GM20431 (cell line): ENCODE data around the gene TMEM256.
"Not testable (repeated sequence)": the region's sequence is repeated elsewhere in the genome, so short reads cannot be mapped to it uniquely, and the experiment has no call there.

Experiments
- in situ Hi-C: fragments of 300-500 bp; cut with MseI, MboI; formaldehyde crosslinking; loops from one replicate; pipeline ENCODE4 v1.15.0; 2020; ENCODE audit warnings: low sequenced_read_pairs; ENCODE audit not compliant: unreplicated experiment

The TMEM256 gene

GRCh38 chr17:7389924-7390910 is 13.7 kb downstream of the TMEM256 start:
- in situ Hi-C loops: no loop called here

GRCh38 chr17:7388856-7389255 is 15.0 kb downstream of the TMEM256 start:
- in situ Hi-C loops: no loop called here

- in situ Hi-C loops: no loop called here
Measured at GRCh38 chr17:7384489-7385081, 19.3 kb downstream of the TMEM256 start.

GRCh38 chr17:7383742-7384488 is 20.0 kb downstream of the TMEM256 start:
- in situ Hi-C loops: no loop called here

- in situ Hi-C loops: no loop called here
Measured at GRCh38 chr17:7383371-7383741, 20.5 kb downstream of the TMEM256 start.

GRCh38 chr17:7382901-7383300 is 21.0 kb downstream of the TMEM256 start:
- in situ Hi-C loops: no loop called here

- in situ Hi-C loops: no loop called here
Measured at GRCh38 chr17:7380855-7381683, 22.8 kb downstream of the TMEM256 start, which contains the start of gene TNK1. TNK1 (plus strand) TSS chr17:7381089; CDS start chr17:7382927, 1,838 bp downstream.

- in situ Hi-C loops: no loop called here
Measured at GRCh38 chr17:7380321-7380720, 23.6 kb downstream of the TMEM256 start.

- in situ Hi-C loops: no loop called here
Measured at GRCh38 chr17:7379134-7379533, 24.8 kb downstream of the TMEM256 start.

GRCh38 chr17:7374353-7374752 is 29.5 kb downstream of the TMEM256 start:
- in situ Hi-C loops: no loop called here

- in situ Hi-C loops: no loop called here
Measured at GRCh38 chr17:7370853-7371252, 33.0 kb downstream of the TMEM256 start.

GRCh38 chr17:7369825-7370224 is 34.1 kb downstream of the TMEM256 start:
- in situ Hi-C loops: no loop called here

- in situ Hi-C loops: not testable (repeated sequence)
Measured at GRCh38 chr17:7368599-7368994, 35.3 kb downstream of the TMEM256 start.

- in situ Hi-C loops: no loop called here
Measured at GRCh38 chr17:7367918-7368598, 35.8 kb downstream of the TMEM256 start.

GRCh38 chr17:7367083-7367482 is 36.8 kb downstream of the TMEM256 start:
- in situ Hi-C loops: no loop called here

GRCh38 chr17:7365963-7366362 is 37.9 kb downstream of the TMEM256 start:
- in situ Hi-C loops: not testable (repeated sequence)

- in situ Hi-C loops: no loop called here
Measured at GRCh38 chr17:7363311-7363710, 40.6 kb downstream of the TMEM256 start.

GRCh38 chr17:7361906-7362305 is 42.0 kb downstream of the TMEM256 start:
- in situ Hi-C loops: no loop called here

- in situ Hi-C loops: no loop called here
Measured at GRCh38 chr17:7357381-7357780, 46.5 kb downstream of the TMEM256 start.
